ENCODE measurements around the gene ANGPTL5. TPM values are rescaled to one million over a fixed set of nuclear protein-coding genes. Genes with fewer than 3 reads are reported as not detected.

Gene ANGPTL5
- total and polyA plus RNA-seq, 9 of the 15 experiments (the other 6 are each of a cell fraction or from before 2014, with no cell fraction given), result 0.03 TPM; not detected in 8

- TF ChIP-seq, protein P1, sequence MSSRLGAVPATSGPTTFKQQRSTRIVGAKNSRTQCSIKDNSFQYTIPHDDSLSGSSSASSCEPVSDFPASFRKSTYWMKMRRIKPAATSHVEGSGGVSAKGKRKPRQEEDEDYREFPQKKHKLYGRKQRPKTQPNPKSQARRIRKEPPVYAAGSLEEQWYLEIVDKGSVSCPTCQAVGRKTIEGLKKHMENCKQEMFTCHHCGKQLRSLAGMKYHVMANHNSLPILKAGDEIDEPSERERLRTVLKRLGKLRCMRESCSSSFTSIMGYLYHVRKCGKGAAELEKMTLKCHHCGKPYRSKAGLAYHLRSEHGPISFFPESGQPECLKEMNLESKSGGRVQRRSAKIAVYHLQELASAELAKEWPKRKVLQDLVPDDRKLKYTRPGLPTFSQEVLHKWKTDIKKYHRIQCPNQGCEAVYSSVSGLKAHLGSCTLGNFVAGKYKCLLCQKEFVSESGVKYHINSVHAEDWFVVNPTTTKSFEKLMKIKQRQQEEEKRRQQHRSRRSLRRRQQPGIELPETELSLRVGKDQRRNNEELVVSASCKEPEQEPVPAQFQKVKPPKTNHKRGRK (tag; IDR thresholded peaks at IDR 0.05), result no peak
- TF ChIP-seq ADNP (tag; IDR thresholded peaks at IDR 0.05) (no peak), TRIM24 (IDR thresholded peaks at IDR 0.05) (no peak), GABPA (tag; conservative IDR thresholded peaks at IDR 0.05; ENCODE audit: low read depth) (no peak), NR1H2 (CRISPR knock-in tag; IDR thresholded peaks at IDR 0.05) (no peak), ZNF143 (CRISPR knock-in tag; IDR thresholded peaks at IDR 0.05) (no peak), ZNF639 (CRISPR knock-in tag; conservative IDR thresholded peaks at IDR 0.05 in 1 of 2, IDR thresholded peaks at IDR 0.05 in 1 of 2) (no peak), SAFB2 (IDR thresholded peaks at IDR 0.05; ENCODE audit: borderline replicate concordance, low read depth, low read length, severe bottlenecking) (no peak), MTA3 (IDR thresholded peaks at IDR 0.05; ENCODE audit: borderline replicate concordance) (no peak), NCOA1 (IDR thresholded peaks at IDR 0.05; ENCODE audit: low read depth) (no peak), SETDB1 (IDR thresholded peaks at IDR 0.05; ENCODE audit: low read length) (no peak), ZNF232 (CRISPR knock-in tag; IDR thresholded peaks at IDR 0.05) (no peak)
Measured at GRCh38 chr11:101949680-101950220, 33.4 kb upstream of the ANGPTL5 start (continued).
